GM23338 (cell line): ENCODE results near the gene ZNF112. TPM values are rescaled to one million over a fixed set of nuclear protein-coding genes. Genes with fewer than 3 reads are reported as not detected.
"Not testable (repeated sequence)": the region's sequence is repeated elsewhere in the genome, so short reads cannot be mapped to it uniquely, and the experiment has no call there.

Experiments
- ATAC-seq: fragments of 200-7000 bp; cut with Tn5 transposase; 3 replicates; pipeline ENCODE4 v1.9.1; 2020
- DNase-seq: peaks from one replicate; pipeline ENCODE4 v3.0.0-alpha.2; 2015; ENCODE audit warnings: low spot score
- H2AFZ ChIP-seq: fragments of 200-600 bp; sonication (generic); 2 replicates; pipeline ENCODE4 v1.8.0; 2016; ENCODE audit warnings: antibody characterized with exemption, mild to moderate bottlenecking, moderate library complexity
- H3F3A ChIP-seq: fragments of 200-600 bp; sonication (generic); replicated peaks from 2 replicates; pipeline ENCODE4 v1.8.0; 2017; ENCODE audit warnings: antibody characterized with exemption, mixed run types, low read depth
- H3K27ac ChIP-seq: fragments of 200-600 bp; sonication (generic); 2 replicates; pipeline ENCODE4 v1.6.1; 2016; ENCODE audit warnings: low read depth
- H3K27me3 ChIP-seq: fragments of 200-600 bp; sonication (generic); 2 replicates; pipeline ENCODE4 v1.8.0; 2016; ENCODE audit warnings: mild to moderate bottlenecking, mixed run types, moderate library complexity; ENCODE audit not compliant: insufficient read depth
- H3K36me3 ChIP-seq: fragments of 200-600 bp; sonication (generic); 2 replicates; pipeline ENCODE4 v1.8.0; 2016; ENCODE audit warnings: mild to moderate bottlenecking; ENCODE audit not compliant: insufficient read depth
- H3K4me1 ChIP-seq: fragments of 200-600 bp; sonication (generic); 2 replicates; pipeline ENCODE4 v1.8.0; 2016; ENCODE audit warnings: mild to moderate bottlenecking, moderate library complexity; ENCODE audit not compliant: insufficient read depth
- H3K4me2 ChIP-seq: fragments of 200-600 bp; sonication (generic); 2 replicates; pipeline ENCODE4 v1.7.1; 2017; ENCODE audit warnings: mixed run types
- H3K4me3 ChIP-seq: fragments of 200-600 bp; sonication (generic); 2 replicates; pipeline ENCODE4 v1.6.1; 2016; ENCODE audit warnings: mixed run types
- H3K79me2 ChIP-seq: fragments of 200-600 bp; sonication (generic); replicated peaks from 2 replicates; pipeline ENCODE4 v1.8.0; 2017; ENCODE audit warnings: mild to moderate bottlenecking; ENCODE audit not compliant: insufficient read depth
- H3K9me2 ChIP-seq: fragments of 200-600 bp; sonication (generic); 2 replicates; pipeline ENCODE4 v1.8.0; 2017; ENCODE audit not compliant: insufficient read depth
- H4K20me1 ChIP-seq: fragments of 200-600 bp; sonication (generic); replicated peaks from 2 replicates; pipeline ENCODE4 v1.8.0; 2017; ENCODE audit warnings: mild to moderate bottlenecking; ENCODE audit not compliant: insufficient read depth
- H3K27ac Mint-ChIP-seq: 2 replicates; pipeline ENCODE4 v1.8.0; 2020; ENCODE audit warnings: inconsistent platforms, mild to moderate bottlenecking, moderate library complexity, mixed read lengths
- H3K27me3 Mint-ChIP-seq: 3 replicates; pipeline ENCODE4 v1.8.0; 2022; ENCODE audit warnings: low read depth, mild to moderate bottlenecking, moderate library complexity, mixed read lengths, inconsistent platforms; ENCODE audit not compliant: insufficient read depth, poor library complexity
- H3K36me3 Mint-ChIP-seq: 3 replicates; pipeline ENCODE4 v1.8.0; 2021; ENCODE audit warnings: low read depth, mild to moderate bottlenecking, inconsistent platforms, moderate library complexity, mixed read lengths
- H3K4me1 Mint-ChIP-seq: 3 replicates; pipeline ENCODE4 v1.8.0; 2020; ENCODE audit warnings: mild to moderate bottlenecking, inconsistent platforms, mixed read lengths
- H3K4me3 Mint-ChIP-seq: 3 replicates; pipeline ENCODE4 v1.8.0; 2021; ENCODE audit warnings: moderate library complexity, mild to moderate bottlenecking, inconsistent platforms, mixed read lengths
- H3K9me3 Mint-ChIP-seq: 3 replicates; pipeline ENCODE4 v1.8.0; 2020; ENCODE audit warnings: moderate library complexity, mild to moderate bottlenecking, inconsistent platforms, mixed read lengths
- EZH2phosphoT487 ChIP-seq: fragments of 200-600 bp; sonication (generic); IDR thresholded peaks from one replicate; pipeline ENCODE4 v1.8.1; 2018; ENCODE audit warnings: antibody characterized with exemption; ENCODE audit not compliant: unreplicated experiment
- POLR2AphosphoS5 ChIP-seq: IDR thresholded peaks from 2 replicates; pipeline ENCODE4 v1.6.1; 2016; ENCODE audit warnings: antibody characterized with exemption, low read depth
- ZNF114 ChIP-seq: fragments of 250-450 bp; sonication (Bioruptor Pico); IDR thresholded peaks from 2 replicates; pipeline ENCODE4 v1.5.0; 2020; ENCODE audit warnings: mild to moderate bottlenecking, moderate library complexity
- polyA plus RNA-seq: library from polyadenylated mRNA; unstranded; fragments of >200 nt; fragmentation: Nextera tagmentation; extraction: Ambion mirVana; gene quantifications from 2 replicates; pipeline ENCODE4 v1.2.1, GENCODE V29; 2016
- total RNA-seq: library from RNA; depleted of rRNA; stranded (reverse); fragments of >200 nt; shearing (Covaris generic); gene quantifications from 2 replicates; pipeline ENCODE4 v1.2.3, GENCODE V29; 2014
- TF ChIP-seq, protein P1 (sequence below): fragments of 250-450 bp; sonication (Bioruptor Pico); IDR thresholded peaks from 2 replicates; pipeline ENCODE4 v1.5.0; 2020; ENCODE audit warnings: mild to moderate bottlenecking, moderate library complexity
- TF ChIP-seq, protein P2 (sequence below), 2 experiments: fragments of 200-600 bp in 1 of 2; sonication (generic) in 1 of 2; conservative IDR thresholded peaks; 2 replicates each; pipeline versions ENCODE4 v1.5.1 to v1.6.1; 2016 to 2017; ENCODE audit warnings: antibody characterized with exemption in 2 of 2, low read depth in 2 of 2, mild to moderate bottlenecking in 2 of 2, moderate library complexity in 1 of 2

ZNF112 gene
- total and polyA plus RNA-seq, 2 experiments from 2014 or later = 3.0 to 4.2 TPM

GRCh38 chr19:44341794-44342193, 14.7 kb downstream of the ZNF112 start (continued):
- TF ChIP-seq, protein P1, sequence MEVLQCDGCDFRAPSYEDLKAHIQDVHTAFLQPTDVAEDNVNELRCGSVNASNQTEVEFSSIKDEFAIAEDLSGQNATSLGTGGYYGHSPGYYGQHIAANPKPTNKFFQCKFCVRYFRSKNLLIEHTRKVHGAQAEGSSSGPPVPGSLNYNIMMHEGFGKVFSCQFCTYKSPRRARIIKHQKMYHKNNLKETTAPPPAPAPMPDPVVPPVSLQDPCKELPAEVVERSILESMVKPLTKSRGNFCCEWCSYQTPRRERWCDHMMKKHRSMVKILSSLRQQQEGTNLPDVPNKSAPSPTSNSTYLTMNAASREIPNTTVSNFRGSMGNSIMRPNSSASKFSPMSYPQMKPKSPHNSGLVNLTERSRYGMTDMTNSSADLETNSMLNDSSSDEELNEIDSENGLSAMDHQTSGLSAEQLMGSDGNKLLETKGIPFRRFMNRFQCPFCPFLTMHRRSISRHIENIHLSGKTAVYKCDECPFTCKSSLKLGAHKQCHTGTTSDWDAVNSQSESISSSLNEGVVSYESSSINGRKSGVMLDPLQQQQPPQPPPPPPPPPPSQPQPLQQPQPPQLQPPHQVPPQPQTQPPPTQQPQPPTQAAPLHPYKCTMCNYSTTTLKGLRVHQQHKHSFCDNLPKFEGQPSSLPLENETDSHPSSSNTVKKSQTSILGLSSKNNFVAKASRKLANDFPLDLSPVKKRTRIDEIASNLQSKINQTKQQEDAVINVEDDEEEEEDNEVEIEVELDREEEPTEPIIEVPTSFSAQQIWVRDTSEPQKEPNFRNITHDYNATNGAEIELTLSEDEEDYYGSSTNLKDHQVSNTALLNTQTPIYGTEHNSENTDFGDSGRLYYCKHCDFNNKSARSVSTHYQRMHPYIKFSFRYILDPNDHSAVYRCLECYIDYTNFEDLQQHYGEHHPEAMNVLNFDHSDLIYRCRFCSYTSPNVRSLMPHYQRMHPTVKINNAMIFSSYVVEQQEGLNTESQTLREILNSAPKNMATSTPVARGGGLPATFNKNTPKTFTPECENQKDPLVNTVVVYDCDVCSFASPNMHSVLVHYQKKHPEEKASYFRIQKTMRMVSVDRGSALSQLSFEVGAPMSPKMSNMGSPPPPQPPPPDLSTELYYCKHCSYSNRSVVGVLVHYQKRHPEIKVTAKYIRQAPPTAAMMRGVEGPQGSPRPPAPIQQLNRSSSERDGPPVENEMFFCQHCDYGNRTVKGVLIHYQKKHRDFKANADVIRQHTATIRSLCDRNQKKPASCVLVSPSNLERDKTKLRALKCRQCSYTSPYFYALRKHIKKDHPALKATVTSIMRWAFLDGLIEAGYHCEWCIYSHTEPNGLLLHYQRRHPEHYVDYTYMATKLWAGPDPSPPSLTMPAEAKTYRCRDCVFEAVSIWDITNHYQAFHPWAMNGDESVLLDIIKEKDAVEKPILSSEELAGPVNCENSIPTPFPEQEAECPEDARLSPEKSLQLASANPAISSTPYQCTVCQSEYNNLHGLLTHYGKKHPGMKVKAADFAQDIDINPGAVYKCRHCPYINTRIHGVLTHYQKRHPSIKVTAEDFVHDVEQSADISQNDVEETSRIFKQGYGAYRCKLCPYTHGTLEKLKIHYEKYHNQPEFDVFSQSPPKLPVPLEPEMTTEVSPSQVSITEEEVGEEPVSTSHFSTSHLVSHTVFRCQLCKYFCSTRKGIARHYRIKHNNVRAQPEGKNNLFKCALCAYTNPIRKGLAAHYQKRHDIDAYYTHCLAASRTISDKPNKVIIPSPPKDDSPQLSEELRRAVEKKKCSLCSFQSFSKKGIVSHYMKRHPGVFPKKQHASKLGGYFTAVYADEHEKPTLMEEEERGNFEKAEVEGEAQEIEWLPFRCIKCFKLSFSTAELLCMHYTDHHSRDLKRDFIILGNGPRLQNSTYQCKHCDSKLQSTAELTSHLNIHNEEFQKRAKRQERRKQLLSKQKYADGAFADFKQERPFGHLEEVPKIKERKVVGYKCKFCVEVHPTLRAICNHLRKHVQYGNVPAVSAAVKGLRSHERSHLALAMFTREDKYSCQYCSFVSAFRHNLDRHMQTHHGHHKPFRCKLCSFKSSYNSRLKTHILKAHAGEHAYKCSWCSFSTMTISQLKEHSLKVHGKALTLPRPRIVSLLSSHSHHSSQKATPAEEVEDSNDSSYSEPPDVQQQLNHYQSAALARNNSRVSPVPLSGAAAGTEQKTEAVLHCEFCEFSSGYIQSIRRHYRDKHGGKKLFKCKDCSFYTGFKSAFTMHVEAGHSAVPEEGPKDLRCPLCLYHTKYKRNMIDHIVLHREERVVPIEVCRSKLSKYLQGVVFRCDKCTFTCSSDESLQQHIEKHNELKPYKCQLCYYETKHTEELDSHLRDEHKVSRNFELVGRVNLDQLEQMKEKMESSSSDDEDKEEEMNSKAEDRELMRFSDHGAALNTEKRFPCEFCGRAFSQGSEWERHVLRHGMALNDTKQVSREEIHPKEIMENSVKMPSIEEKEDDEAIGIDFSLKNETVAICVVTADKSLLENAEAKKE = no peak
- TF ChIP-seq, protein P2, sequence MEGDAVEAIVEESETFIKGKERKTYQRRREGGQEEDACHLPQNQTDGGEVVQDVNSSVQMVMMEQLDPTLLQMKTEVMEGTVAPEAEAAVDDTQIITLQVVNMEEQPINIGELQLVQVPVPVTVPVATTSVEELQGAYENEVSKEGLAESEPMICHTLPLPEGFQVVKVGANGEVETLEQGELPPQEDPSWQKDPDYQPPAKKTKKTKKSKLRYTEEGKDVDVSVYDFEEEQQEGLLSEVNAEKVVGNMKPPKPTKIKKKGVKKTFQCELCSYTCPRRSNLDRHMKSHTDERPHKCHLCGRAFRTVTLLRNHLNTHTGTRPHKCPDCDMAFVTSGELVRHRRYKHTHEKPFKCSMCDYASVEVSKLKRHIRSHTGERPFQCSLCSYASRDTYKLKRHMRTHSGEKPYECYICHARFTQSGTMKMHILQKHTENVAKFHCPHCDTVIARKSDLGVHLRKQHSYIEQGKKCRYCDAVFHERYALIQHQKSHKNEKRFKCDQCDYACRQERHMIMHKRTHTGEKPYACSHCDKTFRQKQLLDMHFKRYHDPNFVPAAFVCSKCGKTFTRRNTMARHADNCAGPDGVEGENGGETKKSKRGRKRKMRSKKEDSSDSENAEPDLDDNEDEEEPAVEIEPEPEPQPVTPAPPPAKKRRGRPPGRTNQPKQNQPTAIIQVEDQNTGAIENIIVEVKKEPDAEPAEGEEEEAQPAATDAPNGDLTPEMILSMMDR (conservative IDR thresholded peaks at IDR 0.05; ENCODE audit: low read depth in 2 of 2) = no peak
- no peak for TF ChIP-seq EZH2phosphoT487
- TF ChIP-seq ZNF114 (CRISPR knock-in tag) = no peak
- TF ChIP-seq POLR2AphosphoS5 = no peak

DNA sequence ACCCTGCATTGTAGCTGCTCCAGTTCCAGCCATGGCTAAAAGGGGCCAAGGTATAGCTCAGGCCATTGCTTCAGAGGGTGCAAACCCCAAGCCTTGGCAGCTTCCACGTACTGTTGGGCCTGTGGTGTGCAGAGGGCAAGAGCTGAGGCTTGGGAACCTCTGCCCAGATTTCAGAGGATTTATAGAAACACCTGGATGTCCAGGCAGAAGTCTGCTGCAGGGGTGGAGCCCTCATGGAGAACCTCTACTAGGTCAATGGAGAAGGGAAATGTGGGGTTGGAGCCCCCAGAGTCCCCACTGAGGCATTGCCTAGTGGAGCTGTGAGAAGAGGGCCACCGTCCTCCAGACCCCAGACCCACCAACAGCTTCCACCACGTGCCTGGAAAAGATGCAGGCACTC, 21.8 kb downstream of the ZNF112 start:
- ATAC-seq, DNase-seq, H3K27me3 Mint-ChIP-seq, H3K4me2 ChIP-seq, H3K4me1 Mint-ChIP-seq, H3F3A ChIP-seq, H2AFZ ChIP-seq, H3K27me3 ChIP-seq, H3K79me2 ChIP-seq, H3K4me1 ChIP-seq, H3K4me3 ChIP-seq, H3K27ac Mint-ChIP-seq, H3K27ac ChIP-seq, H3K9me2 ChIP-seq, H3K4me3 Mint-ChIP-seq, H4K20me1 ChIP-seq: not testable (repeated sequence)
- peaks cover 97% of the 10 kb centered on the region for H3K36me3 Mint-ChIP-seq
- peaks cover 84% of the 10 kb centered on the region for H3K36me3 ChIP-seq
- H3K9me3 Mint-ChIP-seq = peaks cover 96% of the 10 kb centered on the region
